Nephron progenitor cell (in vitro differentiated cells): ENCODE data around the gene AFF1.

Experiments used
- DNase-seq: peaks from one replicate; pipeline ENCODE4 v3.0.0; 2021
- H3K27ac Mint-ChIP-seq: 2 replicates; pipeline ENCODE4 v1.8.0; 2021; ENCODE audit warnings: mild to moderate bottlenecking, moderate library complexity, mixed read lengths
- H3K27me3 Mint-ChIP-seq: 2 replicates; pipeline ENCODE4 v1.8.0; 2021; ENCODE audit warnings: mild to moderate bottlenecking, low read depth, mixed read lengths; ENCODE audit not compliant: poor library complexity
- H3K36me3 Mint-ChIP-seq: 2 replicates; pipeline ENCODE4 v1.8.0; 2021; ENCODE audit warnings: low read depth, mixed read lengths
- H3K4me1 Mint-ChIP-seq: 2 replicates; pipeline ENCODE4 v1.8.0; 2021; ENCODE audit warnings: mixed read lengths
- H3K4me3 Mint-ChIP-seq: 2 replicates; pipeline ENCODE4 v1.8.0; 2021; ENCODE audit warnings: mild to moderate bottlenecking, moderate library complexity, mixed read lengths
- H3K9me3 Mint-ChIP-seq: 2 replicates; pipeline ENCODE4 v1.8.0; 2021; ENCODE audit warnings: mild to moderate bottlenecking, moderate library complexity, mixed read lengths
- CTCF ChIP-seq: fragments of 200-600 bp; sonication (generic); IDR thresholded peaks from 2 replicates; pipeline ENCODE4 v1.5.0; 2021; ENCODE audit warnings: antibody characterized with exemption

The AFF1 gene, protein sequence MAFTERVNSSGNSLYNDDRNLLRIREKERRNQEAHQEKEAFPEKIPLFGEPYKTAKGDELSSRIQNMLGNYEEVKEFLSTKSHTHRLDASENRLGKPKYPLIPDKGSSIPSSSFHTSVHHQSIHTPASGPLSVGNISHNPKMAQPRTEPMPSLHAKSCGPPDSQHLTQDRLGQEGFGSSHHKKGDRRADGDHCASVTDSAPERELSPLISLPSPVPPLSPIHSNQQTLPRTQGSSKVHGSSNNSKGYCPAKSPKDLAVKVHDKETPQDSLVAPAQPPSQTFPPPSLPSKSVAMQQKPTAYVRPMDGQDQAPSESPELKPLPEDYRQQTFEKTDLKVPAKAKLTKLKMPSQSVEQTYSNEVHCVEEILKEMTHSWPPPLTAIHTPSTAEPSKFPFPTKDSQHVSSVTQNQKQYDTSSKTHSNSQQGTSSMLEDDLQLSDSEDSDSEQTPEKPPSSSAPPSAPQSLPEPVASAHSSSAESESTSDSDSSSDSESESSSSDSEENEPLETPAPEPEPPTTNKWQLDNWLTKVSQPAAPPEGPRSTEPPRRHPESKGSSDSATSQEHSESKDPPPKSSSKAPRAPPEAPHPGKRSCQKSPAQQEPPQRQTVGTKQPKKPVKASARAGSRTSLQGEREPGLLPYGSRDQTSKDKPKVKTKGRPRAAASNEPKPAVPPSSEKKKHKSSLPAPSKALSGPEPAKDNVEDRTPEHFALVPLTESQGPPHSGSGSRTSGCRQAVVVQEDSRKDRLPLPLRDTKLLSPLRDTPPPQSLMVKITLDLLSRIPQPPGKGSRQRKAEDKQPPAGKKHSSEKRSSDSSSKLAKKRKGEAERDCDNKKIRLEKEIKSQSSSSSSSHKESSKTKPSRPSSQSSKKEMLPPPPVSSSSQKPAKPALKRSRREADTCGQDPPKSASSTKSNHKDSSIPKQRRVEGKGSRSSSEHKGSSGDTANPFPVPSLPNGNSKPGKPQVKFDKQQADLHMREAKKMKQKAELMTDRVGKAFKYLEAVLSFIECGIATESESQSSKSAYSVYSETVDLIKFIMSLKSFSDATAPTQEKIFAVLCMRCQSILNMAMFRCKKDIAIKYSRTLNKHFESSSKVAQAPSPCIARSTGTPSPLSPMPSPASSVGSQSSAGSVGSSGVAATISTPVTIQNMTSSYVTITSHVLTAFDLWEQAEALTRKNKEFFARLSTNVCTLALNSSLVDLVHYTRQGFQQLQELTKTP

GRCh38 chr4:86934771-86935565 is at the start of gene AFF1:
Gene AFF1, plus strand, starts transcription at chr4:86935011. Its CDS starts 13,523 bp downstream, at chr4:86948534.
- Mint-ChIP-seq H3K36me3 (peaks cover 6% of the 10 kb centered on the region), H3K4me3 (peak within 1 kb of the TSS; percentile 86), H3K27me3 (peaks cover 10% of the 10 kb centered on the region), H3K27ac (peak within 1 kb of the TSS; percentile 80), H3K4me1 (peaks cover 49% of the 10 kb centered on the region), H3K9me3 (no peaks in the 10 kb centered on the region)
- no peak for TF ChIP-seq CTCF
- peak; percentile 93 for DNase-seq

- Mint-ChIP-seq H3K9me3 (no peaks in the 10 kb centered on the region), H3K36me3 (peaks cover 5% of the 10 kb centered on the region), H3K27me3 (peaks cover 3% of the 10 kb centered on the region), H3K4me3 (peak overlapping the region; percentile 88), H3K4me1 (peaks cover 21% of the 10 kb centered on the region), H3K27ac (no peak overlapping the region)
- no peak for TF ChIP-seq CTCF
- no peak for DNase-seq
These were observed 44.0 kb upstream of the AFF1 start for GRCh38 chr4:86890790-86891189.

DNA sequence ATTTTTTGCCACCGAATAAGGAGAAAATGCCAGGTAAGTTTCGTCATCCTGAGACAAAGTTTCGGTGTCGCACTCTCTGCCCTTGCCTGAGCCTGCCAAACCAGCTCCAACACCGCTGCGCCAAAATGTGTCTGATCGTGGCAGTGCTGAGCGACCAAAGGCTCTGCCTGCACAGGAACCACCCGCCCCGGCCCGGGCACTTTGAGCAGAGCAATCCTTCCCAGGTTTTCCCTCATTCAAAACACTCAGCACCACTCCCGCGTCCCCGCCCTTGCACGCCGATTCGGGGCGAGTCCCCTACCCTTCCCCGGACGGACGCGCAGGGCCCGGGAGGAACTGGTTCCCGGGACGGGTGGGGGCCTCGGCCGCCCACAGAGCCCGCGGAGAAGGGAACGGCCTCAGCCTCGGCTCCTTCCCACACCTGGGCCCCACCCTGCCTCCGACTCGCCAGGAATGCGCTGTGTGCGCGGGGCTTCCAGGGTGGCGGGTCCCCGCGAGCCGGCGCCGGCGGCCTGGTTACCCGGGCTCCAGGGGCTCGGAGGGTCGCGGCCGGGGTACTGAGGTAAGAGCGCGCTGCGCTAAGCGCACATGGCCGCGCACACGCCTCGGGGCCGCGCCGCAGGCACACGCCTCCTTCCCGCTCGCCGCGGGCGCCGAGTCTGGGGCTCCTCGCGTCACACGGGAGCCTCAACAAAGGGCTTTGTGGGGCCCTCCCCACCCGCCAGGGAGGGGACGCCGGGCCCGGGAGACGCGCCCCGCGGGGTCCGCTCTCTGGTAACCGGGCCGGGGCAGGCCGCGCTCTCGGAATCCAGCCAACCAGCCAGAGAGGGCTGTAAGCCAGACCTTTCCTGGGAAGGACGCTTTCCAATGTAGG is 42.8 kb upstream of the AFF1 start, which contains the start of gene C4orf36:
TSS of gene C4orf36 (minus strand) at position 661 of the 874 bp plus-strand sequence. CDS start 902 bp downstream, outside the sequence.
- H3K4me1 Mint-ChIP-seq = peaks cover 21% of the 10 kb centered on the region

GRCh38 chr4:86892636-86892960 is 42.2 kb upstream of the AFF1 start:
- Mint-ChIP-seq H3K4me1 (peaks cover 21% of the 10 kb centered on the region), H3K36me3 (peaks cover 4% of the 10 kb centered on the region), H3K9me3 (no peaks in the 10 kb centered on the region), H3K4me3 (peak overlapping the region; percentile 88), H3K27me3 (peaks cover 3% of the 10 kb centered on the region), H3K27ac (no peak overlapping the region)
- no peak for DNase-seq
- no peak for TF ChIP-seq CTCF

More for the DNA sequence above, 42.8 kb upstream of the AFF1 start, which contains the start of gene C4orf36:
- peaks cover 5% of the 10 kb centered on the region for H3K36me3 Mint-ChIP-seq
- no peak for TF ChIP-seq CTCF
- peaks cover 3% of the 10 kb centered on the region for H3K27me3 Mint-ChIP-seq
- peak within 1 kb of the TSS; percentile 88 for H3K4me3 Mint-ChIP-seq
- H3K9me3 Mint-ChIP-seq = no peaks in the 10 kb centered on the region
- no peak within 1 kb of the TSS for H3K27ac Mint-ChIP-seq
- peak; percentile 74 for DNase-seq
